MM.1S (cell line): Measurements from ENCODE around the gene BAG3.
"Not testable (repeated sequence)": the region's sequence is repeated elsewhere in the genome, so short reads cannot be mapped to it uniquely, and the experiment has no call there.

Experiments used
- DNase-seq: peaks from one replicate; pipeline ENCODE4 v3.0.0-alpha.2; 2015
- H2AFZ ChIP-seq: fragments of 300-600 bp; sonication (generic); 2 replicates; pipeline ENCODE4 v1.6.0; 2016; ENCODE audit warnings: antibody characterized with exemption, low read length
- H3F3A ChIP-seq: fragments of 300-600 bp; sonication (generic); 2 replicates; pipeline ENCODE4 v1.6.1; 2016; ENCODE audit warnings: mild to moderate bottlenecking, antibody characterized with exemption, low read length, moderate library complexity, mixed read lengths; ENCODE audit not compliant: insufficient read depth
- H3K27ac ChIP-seq: fragments of 300-600 bp; sonication (generic); 2 replicates; pipeline ENCODE4 v1.5.1; 2016; ENCODE audit warnings: mild to moderate bottlenecking, low read length
- H3K27me3 ChIP-seq: fragments of 300-600 bp; sonication (generic); replicated peaks from 2 replicates; pipeline ENCODE4 v1.6.0; 2016; ENCODE audit warnings: low read length; ENCODE audit not compliant: insufficient read depth
- H3K36me3 ChIP-seq: fragments of 300-600 bp; sonication (generic); replicated peaks from 2 replicates; pipeline ENCODE4 v1.6.1; 2016; ENCODE audit warnings: mild to moderate bottlenecking, low read length, mixed read lengths; ENCODE audit not compliant: insufficient read depth
- H3K4me1 ChIP-seq: fragments of 300-600 bp; sonication (generic); 2 replicates; pipeline ENCODE4 v1.6.1; 2016; ENCODE audit warnings: low read length, mixed read lengths
- H3K4me2 ChIP-seq: fragments of 300-600 bp; sonication (generic); 2 replicates; pipeline ENCODE4 v1.6.0; 2016; ENCODE audit warnings: low read depth, low read length
- H3K4me3 ChIP-seq: fragments of 300-600 bp; sonication (generic); 2 replicates; pipeline ENCODE4 v1.5.1; 2016; ENCODE audit warnings: low read length, mixed read lengths
- H3K79me2 ChIP-seq: fragments of 300-600 bp; sonication (generic); 2 replicates; pipeline ENCODE4 v1.6.1; 2016; ENCODE audit warnings: mixed run types, low read length, mixed read lengths
- H3K9ac ChIP-seq: fragments of 300-600 bp; sonication (generic); 2 replicates; pipeline ENCODE4 v1.6.1; 2016; ENCODE audit warnings: low read length, mixed read lengths
- H3K9me2 ChIP-seq: fragments of 300-600 bp; sonication (generic); replicated peaks from 2 replicates; pipeline ENCODE4 v1.6.1; 2016; ENCODE audit warnings: mild to moderate bottlenecking, low read length, mixed read lengths; ENCODE audit not compliant: insufficient read depth
- H3K9me3 ChIP-seq: fragments of 300-600 bp; sonication (generic); replicated peaks from 2 replicates; pipeline ENCODE4 v1.6.1; 2016; ENCODE audit warnings: mild to moderate bottlenecking, low read length, mixed read lengths; ENCODE audit not compliant: insufficient read depth
- H4K20me1 ChIP-seq: fragments of 300-600 bp; sonication (generic); 2 replicates; pipeline ENCODE4 v1.6.1; 2016; ENCODE audit warnings: mild to moderate bottlenecking, low read length, moderate library complexity, mixed read lengths; ENCODE audit not compliant: insufficient read depth
- EZH2 ChIP-seq: fragments of 300-600 bp; sonication (generic); optimal IDR thresholded peaks from 2 replicates; pipeline ENCODE3; 2017; ENCODE audit warnings: low read depth, mild to moderate bottlenecking, antibody characterized with exemption, low read length, mixed read lengths
- EZH2phosphoT487 ChIP-seq: fragments of 300-600 bp; sonication (generic); IDR thresholded peaks from 2 replicates; pipeline ENCODE4 v1.6.1; 2018; ENCODE audit warnings: antibody characterized with exemption, low read length
- TF ChIP-seq, protein P1 (sequence below): fragments of 300-600 bp; sonication (generic); IDR thresholded peaks from 2 replicates; pipeline ENCODE4 v1.5.1; 2016; ENCODE audit warnings: antibody characterized with exemption, low read length, mixed read lengths

Gene BAG3

DNA sequence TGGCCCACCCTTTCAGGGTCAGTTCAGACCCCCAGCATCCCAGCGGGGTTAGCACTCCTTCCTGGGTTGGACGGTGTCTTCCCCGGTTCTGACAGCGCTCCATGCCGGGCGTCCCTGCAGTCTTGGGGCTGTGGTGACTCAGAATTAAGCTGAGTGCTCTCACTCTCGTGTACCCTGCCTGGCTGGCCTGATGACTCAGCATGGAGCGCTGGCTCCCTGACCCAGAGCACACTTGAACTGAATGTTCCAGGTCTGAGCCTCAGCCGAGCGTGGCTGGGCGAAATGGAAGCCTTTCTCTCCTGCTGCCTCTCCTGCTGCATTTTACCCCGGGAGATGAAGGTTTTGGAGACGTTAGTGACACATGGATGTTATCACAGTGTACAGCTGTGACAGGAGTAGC is 7.1 kb downstream of the BAG3 start:
- DNase-seq, result no peak
- Histone ChIP-seq H4K20me1 (no peaks in the 10 kb centered on the region), H3K79me2 (peaks cover 93% of the 10 kb centered on the region), H3F3A (no peaks in the 10 kb centered on the region; the same call in 1 of the 2 replicates), H3K9me2 (no peaks in the 10 kb centered on the region), H3K4me2 (no peak overlapping the region), H3K36me3 (no peaks in the 10 kb centered on the region), H3K27me3 (no peaks in the 10 kb centered on the region), H3K9me3 (no peaks in the 10 kb centered on the region), H3K4me3 (no peak overlapping the region), H3K9ac (no peak overlapping the region), H2AFZ (no peak overlapping the region), H3K4me1 (peaks cover 2% of the 10 kb centered on the region; the same call in 1 of the 2 replicates), H3K27ac (no peak overlapping the region)
- TF ChIP-seq EZH2, result no peak
- TF ChIP-seq, protein P1, sequence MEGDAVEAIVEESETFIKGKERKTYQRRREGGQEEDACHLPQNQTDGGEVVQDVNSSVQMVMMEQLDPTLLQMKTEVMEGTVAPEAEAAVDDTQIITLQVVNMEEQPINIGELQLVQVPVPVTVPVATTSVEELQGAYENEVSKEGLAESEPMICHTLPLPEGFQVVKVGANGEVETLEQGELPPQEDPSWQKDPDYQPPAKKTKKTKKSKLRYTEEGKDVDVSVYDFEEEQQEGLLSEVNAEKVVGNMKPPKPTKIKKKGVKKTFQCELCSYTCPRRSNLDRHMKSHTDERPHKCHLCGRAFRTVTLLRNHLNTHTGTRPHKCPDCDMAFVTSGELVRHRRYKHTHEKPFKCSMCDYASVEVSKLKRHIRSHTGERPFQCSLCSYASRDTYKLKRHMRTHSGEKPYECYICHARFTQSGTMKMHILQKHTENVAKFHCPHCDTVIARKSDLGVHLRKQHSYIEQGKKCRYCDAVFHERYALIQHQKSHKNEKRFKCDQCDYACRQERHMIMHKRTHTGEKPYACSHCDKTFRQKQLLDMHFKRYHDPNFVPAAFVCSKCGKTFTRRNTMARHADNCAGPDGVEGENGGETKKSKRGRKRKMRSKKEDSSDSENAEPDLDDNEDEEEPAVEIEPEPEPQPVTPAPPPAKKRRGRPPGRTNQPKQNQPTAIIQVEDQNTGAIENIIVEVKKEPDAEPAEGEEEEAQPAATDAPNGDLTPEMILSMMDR, result no peak
- no peak for TF ChIP-seq EZH2phosphoT487

DNA sequence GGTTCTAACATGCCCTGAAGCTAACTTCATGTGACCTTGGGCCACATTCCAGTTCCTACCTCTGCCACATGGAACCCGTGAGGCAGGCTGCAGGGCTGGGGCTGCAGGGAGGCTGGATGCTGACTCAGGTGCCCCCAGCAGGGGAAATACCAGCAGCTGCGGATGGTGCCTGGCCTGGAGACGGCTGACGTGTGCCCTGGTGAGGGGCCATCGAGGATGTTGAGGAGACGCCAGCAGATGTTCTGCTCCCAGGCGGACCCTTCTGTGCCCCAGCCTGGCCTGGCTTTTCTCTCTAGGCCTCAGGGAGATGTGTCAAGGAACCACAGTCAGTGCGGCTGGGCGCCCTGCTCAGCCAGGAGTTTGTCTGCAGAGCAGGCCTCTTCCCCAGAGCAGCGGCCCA is 8.8 kb downstream of the BAG3 start:
- Histone ChIP-seq H3K27me3 (no peaks in the 10 kb centered on the region), H3K4me1 (peaks cover 4% of the 10 kb centered on the region), H3K27ac (no peak overlapping the region), H3K9me2 (no peaks in the 10 kb centered on the region), H4K20me1 (no peaks in the 10 kb centered on the region), H2AFZ (no peak overlapping the region), H3K4me2 (no peak overlapping the region), H3K9ac (no peak overlapping the region), H3K4me3 (no peak overlapping the region), H3K36me3 (no peaks in the 10 kb centered on the region), H3F3A (peaks cover 8% of the 10 kb centered on the region), H3K9me3 (no peaks in the 10 kb centered on the region), H3K79me2 (peaks cover 92% of the 10 kb centered on the region)
- DNase-seq, result no peak
- TF ChIP-seq, protein P1, result no peak
- TF ChIP-seq EZH2 (no peak), EZH2phosphoT487 (no peak)

DNA sequence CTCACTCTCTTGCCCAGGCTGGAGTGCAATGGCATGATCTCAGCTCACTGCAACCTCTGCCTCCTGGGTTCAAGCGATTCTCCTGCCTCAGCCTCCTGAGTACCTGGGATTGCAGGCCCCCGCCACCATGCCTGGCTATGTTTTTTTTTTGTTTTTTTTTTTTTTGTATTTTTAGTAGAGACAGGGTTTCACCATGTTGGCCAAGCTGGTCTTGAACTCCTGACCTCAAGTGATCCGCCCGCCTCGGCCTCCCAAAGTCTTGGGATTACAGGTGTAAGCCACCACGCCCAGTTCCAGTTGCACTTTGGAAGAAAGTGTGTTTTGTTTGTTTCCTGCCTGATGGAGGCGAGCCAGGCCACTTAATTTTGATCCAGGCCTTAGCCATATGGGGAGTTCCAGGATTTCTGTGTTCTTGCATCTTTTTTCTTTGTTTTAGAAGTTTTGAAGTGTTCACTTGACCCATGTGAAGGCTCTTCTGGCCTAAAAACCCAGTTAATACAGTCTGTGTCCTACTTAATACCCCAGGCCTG is 11.0 kb downstream of the BAG3 start:
- peaks cover 89% of the 10 kb centered on the region for H3K79me2 ChIP-seq
- not testable (repeated sequence) for H3K27me3 ChIP-seq, H3K4me1 ChIP-seq, H3K27ac ChIP-seq, H3K4me2 ChIP-seq, H3F3A ChIP-seq, H2AFZ ChIP-seq, H3K36me3 ChIP-seq, H3K4me3 ChIP-seq, H4K20me1 ChIP-seq, H3K9me2 ChIP-seq, H3K9ac ChIP-seq, H3K9me3 ChIP-seq, DNase-seq

DNA sequence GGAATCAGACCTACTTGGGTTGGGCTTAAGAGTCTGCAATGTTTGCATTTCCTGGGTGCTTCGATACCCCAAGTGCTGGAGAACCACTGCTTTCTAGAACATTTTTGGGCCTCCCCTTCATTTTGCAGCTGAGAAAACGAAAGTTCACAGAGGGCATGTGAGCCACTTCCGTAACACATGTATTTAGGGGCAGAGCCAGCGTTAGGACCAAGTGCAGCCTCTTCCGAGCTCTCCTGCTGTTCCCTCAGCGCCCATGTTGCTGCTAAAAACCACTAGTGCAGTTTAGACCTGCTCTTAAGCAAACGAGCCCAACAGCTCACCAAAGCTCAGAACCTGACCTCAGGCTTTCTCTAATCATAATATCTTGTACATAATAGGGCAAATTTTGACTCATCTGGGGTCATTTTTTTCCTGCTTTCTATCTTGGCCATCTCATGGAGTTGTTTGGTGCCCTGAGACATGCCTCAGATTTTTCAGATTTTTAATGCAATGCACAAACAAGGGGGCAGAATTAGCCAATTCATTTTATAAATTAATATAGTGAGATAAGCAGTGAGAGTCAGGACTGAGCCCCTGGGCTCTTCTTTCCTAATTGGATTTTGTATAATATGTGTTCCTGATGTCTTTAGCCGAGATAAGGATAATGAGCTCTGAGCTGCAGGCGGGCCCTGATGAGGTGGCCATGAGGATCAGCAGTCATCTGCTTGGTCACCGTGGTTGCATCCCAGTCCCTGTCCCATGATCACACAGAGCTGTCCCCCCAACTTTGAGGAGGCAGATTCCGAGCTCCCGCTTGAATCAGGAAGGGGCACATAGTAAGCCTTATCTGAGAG is 12.9 kb downstream of the BAG3 start:
- Histone ChIP-seq H3K4me1 (peaks cover 4% of the 10 kb centered on the region), H3K36me3 (no peaks in the 10 kb centered on the region), H3K9me2 (no peaks in the 10 kb centered on the region), H2AFZ (peak overlapping the region; percentile 14; the same call in 1 of the 2 replicates), H3K9me3 (no peaks in the 10 kb centered on the region), H3K9ac (peak overlapping the region; percentile 8; the same call in 1 of the 2 replicates), H3K27ac (peak overlapping the region; percentile 34; the same call in 1 of the 2 replicates), H3K79me2 (peaks cover 89% of the 10 kb centered on the region), H3F3A (peaks cover 8% of the 10 kb centered on the region), H4K20me1 (no peaks in the 10 kb centered on the region), H3K27me3 (no peaks in the 10 kb centered on the region), H3K4me2 (peak overlapping the region; percentile 81), H3K4me3 (peak overlapping the region; percentile 24)
- DNase-seq, result peak; percentile 71
- TF ChIP-seq, protein P1, result no peak
- no peak for TF ChIP-seq EZH2
- no peak for TF ChIP-seq EZH2phosphoT487
